Measurements from ENCODE around the gene S100A4.

DNA sequence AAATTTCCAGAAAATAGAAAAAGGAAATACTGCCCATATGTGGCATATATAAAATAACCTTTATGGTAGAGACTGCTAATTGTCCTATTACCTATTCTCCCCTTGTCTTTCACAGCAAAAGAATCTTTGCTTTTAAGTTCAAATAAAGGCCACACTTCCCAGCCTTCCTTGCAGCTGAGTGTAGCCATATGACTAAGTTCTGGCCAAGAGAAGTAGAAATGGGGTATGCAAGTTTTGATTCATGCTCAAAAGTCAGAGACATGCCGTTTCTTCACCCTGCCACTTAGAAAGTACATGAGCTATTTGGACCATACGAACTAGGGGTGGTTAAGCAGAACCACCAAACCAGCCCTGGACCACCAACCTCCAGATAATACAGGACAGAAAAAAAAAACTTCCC lies 38.4 kb upstream of the S100A4 start:
- TF ChIP-seq, protein P1, sequence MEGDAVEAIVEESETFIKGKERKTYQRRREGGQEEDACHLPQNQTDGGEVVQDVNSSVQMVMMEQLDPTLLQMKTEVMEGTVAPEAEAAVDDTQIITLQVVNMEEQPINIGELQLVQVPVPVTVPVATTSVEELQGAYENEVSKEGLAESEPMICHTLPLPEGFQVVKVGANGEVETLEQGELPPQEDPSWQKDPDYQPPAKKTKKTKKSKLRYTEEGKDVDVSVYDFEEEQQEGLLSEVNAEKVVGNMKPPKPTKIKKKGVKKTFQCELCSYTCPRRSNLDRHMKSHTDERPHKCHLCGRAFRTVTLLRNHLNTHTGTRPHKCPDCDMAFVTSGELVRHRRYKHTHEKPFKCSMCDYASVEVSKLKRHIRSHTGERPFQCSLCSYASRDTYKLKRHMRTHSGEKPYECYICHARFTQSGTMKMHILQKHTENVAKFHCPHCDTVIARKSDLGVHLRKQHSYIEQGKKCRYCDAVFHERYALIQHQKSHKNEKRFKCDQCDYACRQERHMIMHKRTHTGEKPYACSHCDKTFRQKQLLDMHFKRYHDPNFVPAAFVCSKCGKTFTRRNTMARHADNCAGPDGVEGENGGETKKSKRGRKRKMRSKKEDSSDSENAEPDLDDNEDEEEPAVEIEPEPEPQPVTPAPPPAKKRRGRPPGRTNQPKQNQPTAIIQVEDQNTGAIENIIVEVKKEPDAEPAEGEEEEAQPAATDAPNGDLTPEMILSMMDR (conservative IDR thresholded peaks at IDR 0.05 in 1 of 2, IDR thresholded peaks at IDR 0.05 in 1 of 2; ENCODE audit: extremely low read depth in 1 of 2, insufficient read depth in 1 of 2, low read depth in 1 of 2, low read length in 2 of 2), result no peak
- TF ChIP-seq EZH2 (IDR thresholded peaks at IDR 0.05; ENCODE audit: borderline replicate concordance, low read length), result no peak
